HUES64 (cell line): Measurements from ENCODE around the gene THOC3.
A peak's percentile ranks its signal among the peaks of the same experiment; 100 is the strongest.
"Not testable (repeated sequence)": the region's sequence is repeated elsewhere in the genome, so short reads cannot be mapped to it uniquely, and the experiment has no call there.

Experiments used
- H3K27ac ChIP-seq: 2 replicates; pipeline ENCODE4 v1.7.0; 2013; ENCODE audit warnings: low read depth, low read length, inconsistent platforms
- H3K27me3 ChIP-seq: 2 replicates; pipeline ENCODE4 v1.6.1; 2013; ENCODE audit warnings: mild to moderate bottlenecking, low read length; ENCODE audit not compliant: insufficient read depth
- H3K36me3 ChIP-seq: 2 replicates; pipeline ENCODE4 v1.6.1; 2013; ENCODE audit warnings: mild to moderate bottlenecking, low read length; ENCODE audit not compliant: insufficient read depth
- H3K4me1 ChIP-seq: 2 replicates; pipeline ENCODE4 v1.6.1; 2013; ENCODE audit warnings: mild to moderate bottlenecking, low read length, moderate library complexity; ENCODE audit not compliant: insufficient read depth
- H3K4me3 ChIP-seq: 2 replicates; pipeline ENCODE4 v1.5.1; 2013; ENCODE audit warnings: mild to moderate bottlenecking, low read length, moderate library complexity
- H3K9ac ChIP-seq: 2 replicates; pipeline ENCODE4 v1.6.1; 2013; ENCODE audit warnings: mild to moderate bottlenecking, low read depth, low read length
- H3K9me3 ChIP-seq: 2 replicates; pipeline ENCODE4 v1.6.1; 2013; ENCODE audit warnings: low read depth, low read length; ENCODE audit not compliant: insufficient read depth
- WGBS: fragments of 150-250, 120-280 bp; methylation state at CpG from one replicate; pipeline ENCODE4 v1.1.7; 2013; ENCODE audit warnings: missing lambda C conversion rate; 5-methylcytosine and 5-hydroxymethylcytosine counted together

THOC3 gene

DNA sequence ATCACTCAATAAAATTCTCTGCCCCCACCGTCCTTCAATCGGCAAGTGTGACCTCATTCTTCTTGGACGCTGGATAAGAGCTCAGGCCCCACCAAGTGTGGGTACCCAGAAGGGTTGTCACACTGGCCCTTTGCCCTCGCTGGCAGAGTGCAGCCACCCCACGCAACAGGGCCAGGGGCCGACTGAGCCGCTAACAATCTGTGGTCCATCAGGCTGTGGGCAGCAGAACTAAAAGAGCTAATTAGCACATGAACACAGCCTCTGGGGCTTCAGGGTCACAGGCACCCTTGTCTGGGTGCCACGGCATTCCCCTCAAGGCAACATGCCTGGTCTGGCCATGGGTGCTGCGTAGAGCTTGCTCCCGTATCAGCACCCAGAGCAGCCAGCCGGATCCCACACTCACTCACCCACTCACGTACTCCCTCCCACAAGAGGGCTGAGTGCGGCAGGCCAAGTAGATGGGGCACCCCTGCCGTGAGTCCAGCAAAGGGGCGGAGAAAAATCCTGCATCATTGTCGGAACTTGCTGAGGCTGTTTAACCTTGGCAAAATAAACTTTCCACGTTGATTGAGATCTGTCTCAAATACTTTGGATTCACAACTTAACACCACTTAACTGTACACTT is 11.4 kb upstream of the THOC3 start:
- H3K36me3 ChIP-seq, H3K27ac ChIP-seq, H3K27me3 ChIP-seq, H3K9ac ChIP-seq, H3K4me3 ChIP-seq, H3K9me3 ChIP-seq, H3K4me1 ChIP-seq: not testable (repeated sequence)
- 69% methylated on average over 4 of the region's 17 CpGs for WGBS

- not testable (repeated sequence) for H3K27me3 ChIP-seq, H3K27ac ChIP-seq, H3K36me3 ChIP-seq, H3K4me1 ChIP-seq, H3K9ac ChIP-seq, H3K9me3 ChIP-seq
- H3K4me3 ChIP-seq, result peak overlapping the region; percentile 82
- WGBS, result 54% methylated on average over 2 of the region's 6 CpGs
These were observed 266 bp upstream of the THOC3 start for GRCh38 chr5:175968381-175968780.

DNA sequence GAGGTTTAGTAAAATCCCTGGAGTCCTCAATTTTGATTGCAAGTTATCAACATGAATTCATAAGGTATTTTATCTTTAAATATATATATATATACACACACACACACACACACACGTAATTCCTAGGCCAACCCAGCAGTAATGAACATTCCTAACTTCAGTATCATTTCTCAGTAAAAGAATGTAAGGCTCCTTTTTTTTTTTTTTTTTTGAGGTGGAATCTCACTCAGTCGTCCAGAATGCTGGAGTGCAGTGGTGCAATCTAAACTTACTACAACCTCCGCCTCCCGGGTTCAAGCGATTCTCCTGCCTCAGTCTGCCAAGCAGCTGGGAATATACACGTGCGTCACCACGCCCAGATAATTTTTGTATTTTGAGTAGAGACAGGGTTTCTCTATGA is 5.8 kb downstream of the THOC3 start:
- not testable (repeated sequence) for H3K9me3 ChIP-seq, H3K4me1 ChIP-seq, H3K27ac ChIP-seq, H3K27me3 ChIP-seq, H3K9ac ChIP-seq, H3K4me3 ChIP-seq
- H3K36me3 ChIP-seq, result peaks cover 30% of the 10 kb centered on the region
- WGBS, result no CpG with 5 or more reads among the region's 8 CpGs

- H3K27me3 ChIP-seq, H3K9ac ChIP-seq, H3K4me1 ChIP-seq, H3K27ac ChIP-seq, H3K4me3 ChIP-seq, H3K9me3 ChIP-seq: not testable (repeated sequence)
- WGBS, result 94% methylated on average over 6 of the region's 6 CpGs
- H3K36me3 ChIP-seq, result peaks cover 29% of the 10 kb centered on the region
These were observed 7.9 kb downstream of the THOC3 start for GRCh38 chr5:175960228-175960627.

GRCh38 chr5:175958515-175958914 is 9.6 kb downstream of the THOC3 start:
- H3K9ac ChIP-seq, H3K4me3 ChIP-seq, H3K9me3 ChIP-seq, H3K27me3 ChIP-seq, H3K4me1 ChIP-seq, H3K27ac ChIP-seq: not testable (repeated sequence)
- peaks cover 22% of the 10 kb centered on the region for H3K36me3 ChIP-seq
- WGBS, result 93% methylated on average over 2 of the region's 2 CpGs

- H3K4me1 ChIP-seq, H3K27me3 ChIP-seq, H3K4me3 ChIP-seq, H3K9me3 ChIP-seq, H3K27ac ChIP-seq, H3K9ac ChIP-seq, H3K36me3 ChIP-seq: not testable (repeated sequence)
- WGBS, result 79% methylated on average over 2 of the region's 6 CpGs
These were observed 14.0 kb downstream of the THOC3 start for GRCh38 chr5:175954107-175954506.

GRCh38 chr5:175952810-175953209 is 15.3 kb downstream of the THOC3 start:
- not testable (repeated sequence) for H3K27ac ChIP-seq, H3K9ac ChIP-seq, H3K36me3 ChIP-seq, H3K4me1 ChIP-seq, H3K9me3 ChIP-seq, H3K27me3 ChIP-seq, H3K4me3 ChIP-seq
- WGBS, result 92% methylated on average over 5 of the region's 8 CpGs

GRCh38 chr5:175951339-175951969 is 16.7 kb downstream of the THOC3 start:
- not testable (repeated sequence) for H3K9ac ChIP-seq, H3K36me3 ChIP-seq, H3K4me1 ChIP-seq, H3K27ac ChIP-seq, H3K4me3 ChIP-seq, H3K27me3 ChIP-seq, H3K9me3 ChIP-seq
- no CpG with 5 or more reads among the region's 12 CpGs for WGBS

GRCh38 chr5:175948329-175949108 is 19.6 kb downstream of the THOC3 start:
- H3K27me3 ChIP-seq, H3K9ac ChIP-seq, H3K4me3 ChIP-seq, H3K4me1 ChIP-seq, H3K9me3 ChIP-seq, H3K36me3 ChIP-seq, H3K27ac ChIP-seq: not testable (repeated sequence)
- WGBS, result 100% methylated on average over 1 of the region's 10 CpGs

GRCh38 chr5:175943253-175943652 is 24.9 kb downstream of the THOC3 start:
- not testable (repeated sequence) for H3K4me3 ChIP-seq, H3K27me3 ChIP-seq, H3K27ac ChIP-seq, H3K9ac ChIP-seq, H3K9me3 ChIP-seq, H3K36me3 ChIP-seq, H3K4me1 ChIP-seq
- 97% methylated on average over 3 of the region's 7 CpGs for WGBS

GRCh38 chr5:175940632-175941031 is 27.5 kb downstream of the THOC3 start:
- WGBS, result 87% methylated on average over 2 of the region's 2 CpGs

More at GRCh38 chr5:175940632-175941031, 27.5 kb downstream of the THOC3 start:
- H3K9ac ChIP-seq, H3K4me1 ChIP-seq, H3K9me3 ChIP-seq, H3K4me3 ChIP-seq, H3K27ac ChIP-seq, H3K27me3 ChIP-seq, H3K36me3 ChIP-seq: not testable (repeated sequence)
